Measurements from ENCODE around the gene ABCB6.
A peak's percentile ranks its signal among the peaks of the same experiment; 100 is the strongest.
"Not testable (repeated sequence)": the region's sequence is repeated elsewhere in the genome, so short reads cannot be mapped to it uniquely, and the experiment has no call there.

ABCB6 gene

DNA sequence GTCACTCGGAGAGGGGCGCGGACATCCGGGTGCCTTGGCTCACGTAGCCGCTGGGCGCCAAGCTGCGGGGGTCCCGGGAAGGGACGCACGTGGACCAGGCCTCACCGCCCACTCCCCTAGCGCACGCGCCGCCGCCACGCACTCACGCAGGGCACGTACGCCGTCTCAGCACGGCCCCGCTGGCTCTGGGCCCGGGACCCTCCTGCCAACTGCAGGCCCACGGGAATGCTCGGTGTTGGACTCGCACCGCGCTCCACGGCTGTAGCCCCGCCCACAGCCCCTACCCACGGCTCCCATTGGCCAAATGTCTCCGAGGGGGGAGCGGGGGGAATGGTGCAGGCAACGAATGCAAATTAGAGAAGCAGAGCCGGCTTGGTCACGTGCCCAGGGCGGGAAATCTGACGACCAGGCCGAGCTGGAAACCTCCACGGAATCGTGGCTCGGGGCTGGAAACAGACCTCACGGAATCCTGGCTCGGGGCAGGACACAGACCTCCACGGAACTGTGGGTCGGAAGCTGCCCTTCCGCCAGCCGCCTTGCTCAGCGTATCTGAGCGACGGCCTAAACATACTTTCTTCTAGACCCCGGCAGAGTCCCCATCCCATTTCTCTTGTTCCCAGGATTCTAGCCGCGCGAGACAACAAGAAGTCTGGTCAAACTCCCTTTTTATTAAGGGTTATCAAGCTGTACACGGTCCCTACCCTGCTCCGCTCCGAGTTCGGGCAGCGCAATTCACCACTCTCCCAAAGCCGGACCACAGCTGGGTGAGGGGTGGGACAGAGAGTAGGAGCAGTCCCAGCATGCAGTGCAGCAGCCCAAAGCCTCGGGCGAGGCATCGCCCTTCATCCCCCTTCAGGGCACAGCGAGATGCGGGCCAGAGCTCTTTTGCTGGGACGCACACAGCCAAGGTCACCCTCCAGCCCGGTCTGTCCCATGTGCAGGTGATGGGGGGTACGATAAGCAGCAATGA, at the start of gene ABCB6:
Gene ABCB6, minus strand, starts transcription at position 227 of the 970 bp plus-strand sequence. CDS start 285 bp downstream, outside the sequence.
- peak; percentile 85 for DNase-seq

- no peak for DNase-seq
Measured at GRCh38 chr2:219268294-219268693, 49.5 kb upstream of the ABCB6 start.

- DNase-seq: no peak
Measured at GRCh38 chr2:219266886-219267285, 48.1 kb upstream of the ABCB6 start.

- DNase-seq: no peak
Measured at GRCh38 chr2:219266232-219266631, 47.5 kb upstream of the ABCB6 start.

DNA sequence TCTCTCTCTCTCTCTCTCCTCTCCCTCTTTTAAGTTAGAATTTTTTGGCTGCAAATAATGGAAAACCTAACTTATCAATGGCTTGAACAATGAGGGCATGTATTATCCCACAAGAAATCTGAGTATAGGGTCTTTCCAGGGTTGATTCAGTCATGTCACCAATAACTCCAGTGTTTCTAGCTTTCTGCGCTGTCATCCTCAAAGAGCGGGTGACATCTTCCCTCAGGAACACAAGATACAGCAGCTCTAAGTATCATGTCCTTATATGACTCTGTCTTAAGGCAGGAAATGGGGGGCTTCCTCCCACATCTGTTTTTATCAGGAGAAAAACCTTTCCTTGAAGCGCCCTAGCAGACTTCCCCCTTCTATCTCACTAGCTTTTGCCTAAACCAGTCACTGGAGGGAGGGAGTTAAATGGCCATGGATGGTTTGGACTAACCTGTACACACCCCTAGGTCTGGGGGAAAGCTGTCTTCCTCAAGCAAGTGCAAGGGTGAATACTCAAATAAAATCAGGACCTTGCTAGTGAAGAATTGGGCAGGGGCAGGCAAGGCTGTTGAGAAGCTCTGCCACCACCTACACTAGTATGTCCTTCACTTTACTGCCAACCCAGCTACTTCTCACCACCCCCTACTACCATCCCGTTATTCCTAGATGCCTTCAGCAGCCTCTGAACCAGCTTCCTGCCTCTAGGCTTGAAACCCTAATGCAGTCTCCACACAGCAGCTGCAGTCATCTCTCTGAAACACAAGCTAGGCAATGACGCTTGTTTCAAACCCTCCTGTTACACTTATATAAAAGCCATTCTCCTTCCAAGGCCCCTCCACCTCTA, 42.5 kb upstream of the ABCB6 start:
- DNase-seq: no peak

GRCh38 chr2:219258942-219259341, 40.2 kb upstream of the ABCB6 start:
- DNase-seq: not testable (repeated sequence)

- no peak for DNase-seq
Measured at GRCh38 chr2:219254590-219255201, 35.9 kb upstream of the ABCB6 start.

DNA sequence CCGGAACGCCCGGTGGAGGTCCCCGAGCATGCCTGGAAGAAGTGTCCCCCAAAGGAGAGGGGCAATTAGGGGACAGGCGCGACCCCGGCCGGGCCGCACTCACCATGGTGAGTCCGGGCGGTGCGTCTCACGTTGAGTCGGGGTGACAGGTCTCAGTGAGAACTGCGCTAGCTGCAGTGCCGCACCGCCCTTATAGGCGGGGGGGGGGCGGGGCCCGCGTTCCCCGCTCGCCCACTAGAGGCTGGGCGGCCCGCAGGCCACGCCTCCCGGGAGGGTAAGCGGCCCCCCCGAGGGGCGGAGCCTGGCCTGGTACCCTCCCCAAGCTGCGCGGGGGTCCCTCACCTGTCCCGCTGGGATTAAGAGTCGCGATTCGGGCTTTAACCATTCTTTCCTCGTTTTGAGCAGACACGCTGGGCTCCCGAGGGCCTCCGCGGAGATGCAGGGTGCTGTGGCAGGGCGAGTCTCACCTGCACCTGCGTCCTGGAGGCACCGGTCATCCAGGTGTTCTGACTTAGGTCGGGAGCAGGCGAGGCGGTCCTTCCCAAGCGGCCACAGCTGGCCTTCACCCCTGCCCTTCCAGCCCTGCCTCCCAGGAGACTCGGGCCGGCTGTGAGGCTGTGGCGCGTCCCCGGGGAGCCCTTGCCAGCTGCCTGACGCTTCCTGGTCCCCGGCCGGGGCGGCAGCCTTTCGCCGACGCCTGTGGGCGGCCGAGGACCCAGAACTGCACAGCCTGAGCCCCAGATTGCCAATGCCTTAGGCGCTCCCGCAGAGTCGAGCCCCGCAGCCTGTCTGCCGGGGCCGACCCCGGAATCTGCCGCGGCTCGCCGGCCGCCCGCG, 35.2 kb upstream of the ABCB6 start, which contains the start of gene TUBA4A:
Gene TUBA4A, minus strand, starts transcription at position 166 of the 837 bp plus-strand sequence. Its CDS starts 60 bp downstream, at position 106.
- peak; percentile 35 for DNase-seq

- DNase-seq: no peak
Measured at GRCh38 chr2:219252900-219253752, 34.4 kb upstream of the ABCB6 start, which contains the start of gene TUBA4B. Gene TUBA4B (plus strand): TSS chr2:219253243. CDS start chr2:219253408, 165 bp downstream.

- no peak for DNase-seq
Measured at GRCh38 chr2:219252570-219252899, 33.8 kb upstream of the ABCB6 start.

DNA sequence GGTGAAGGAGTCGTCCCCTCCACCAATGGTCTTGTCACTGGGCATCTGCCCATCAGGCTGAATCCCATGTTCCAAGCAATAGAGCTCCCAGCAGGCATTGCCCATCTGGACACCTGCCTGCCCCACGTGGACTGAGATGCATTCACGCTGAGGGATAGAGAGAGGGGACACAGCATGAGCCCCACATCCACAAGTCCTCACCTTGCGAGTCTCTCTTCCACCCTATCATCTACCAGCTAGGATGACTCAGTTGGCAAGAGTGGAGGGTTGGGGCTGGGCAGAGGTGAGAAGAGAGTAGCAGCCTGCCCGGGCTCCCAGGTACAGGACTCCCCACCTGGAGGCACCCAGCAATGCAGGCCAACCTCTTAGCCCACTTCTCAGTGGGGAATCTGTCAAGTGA, 33.3 kb upstream of the ABCB6 start:
- no peak for DNase-seq

DNA sequence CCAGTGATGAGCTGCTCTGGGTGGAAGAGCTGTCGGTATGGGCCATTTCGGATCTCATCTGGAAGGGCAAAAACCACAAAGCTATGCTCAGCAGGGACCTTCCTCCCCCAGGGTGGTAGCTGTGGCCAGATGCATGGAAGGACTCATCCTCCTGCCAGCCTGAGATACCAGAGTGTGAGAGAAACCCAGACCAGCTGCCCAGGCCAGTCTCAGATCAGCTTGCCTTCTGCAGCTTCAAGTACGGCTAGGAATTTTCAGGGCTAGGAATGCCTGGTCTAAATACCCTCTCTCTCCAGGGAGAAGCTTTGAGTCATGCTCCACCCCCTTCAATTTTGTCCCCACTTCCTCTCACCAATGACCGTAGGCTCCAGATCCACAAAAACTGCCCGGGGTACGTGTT, 32.9 kb upstream of the ABCB6 start:
- DNase-seq: no peak

GRCh38 chr2:219250049-219250781, 31.5 kb upstream of the ABCB6 start:
- DNase-seq: no peak

DNA sequence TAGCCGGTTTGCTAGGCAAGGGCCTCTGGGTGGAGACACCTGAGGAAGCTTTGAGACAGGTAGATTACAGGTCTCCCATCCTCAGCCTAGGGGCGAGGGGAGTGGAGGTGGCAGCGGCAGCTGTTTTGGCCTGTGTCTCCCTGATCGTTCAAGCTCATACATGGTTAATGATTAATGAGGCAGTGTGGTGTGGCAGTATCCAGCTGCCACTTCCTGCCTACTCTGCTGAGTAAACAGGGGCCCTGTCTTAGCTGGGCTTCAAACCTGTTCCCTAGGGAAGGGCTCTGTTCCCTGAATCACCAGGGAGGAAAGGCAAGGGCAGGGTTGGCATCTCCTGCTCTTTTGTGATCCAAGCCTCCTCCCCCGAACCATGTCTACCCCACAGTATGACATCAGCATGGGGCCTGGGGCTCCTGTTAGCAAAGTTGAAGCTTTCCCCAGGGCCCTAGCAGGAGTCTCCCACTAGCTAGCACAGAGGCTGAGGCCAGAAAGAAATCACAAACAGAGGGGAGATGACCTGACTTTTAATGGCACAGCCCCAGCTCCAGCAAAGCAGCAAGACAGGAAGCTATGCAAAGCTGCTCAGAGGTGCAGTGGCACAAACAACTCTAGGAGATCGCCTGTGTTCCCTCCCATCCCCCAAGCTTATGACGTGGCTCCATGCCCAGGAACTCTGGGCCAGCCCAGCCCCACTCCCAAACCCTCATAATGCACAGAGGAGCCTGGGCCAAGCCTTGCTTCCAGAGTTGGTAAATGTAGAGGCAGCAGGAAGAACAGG, 30.6 kb upstream of the ABCB6 start:
- peak; percentile 12 for DNase-seq

DNA sequence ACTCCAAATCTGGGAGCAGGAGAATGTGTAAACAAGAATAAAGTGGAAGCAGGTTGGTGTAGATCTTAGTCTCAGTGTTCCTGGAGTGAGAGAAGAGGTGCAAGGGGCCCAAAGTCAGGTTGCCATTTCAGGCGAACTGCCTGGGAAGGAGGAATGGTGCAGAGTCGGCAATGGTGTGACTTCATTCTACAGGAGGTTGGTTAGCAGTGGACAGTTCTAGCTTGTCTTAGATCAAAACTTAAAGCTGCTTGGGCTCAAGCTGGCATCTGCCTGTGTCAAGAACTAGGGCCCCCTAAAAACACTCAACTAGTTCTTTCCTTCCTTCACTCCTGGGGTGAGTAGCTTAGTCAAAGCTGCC, 30.1 kb upstream of the ABCB6 start:
- no peak for DNase-seq

- DNase-seq: no peak
Measured at GRCh38 chr2:219247678-219248642, 29.2 kb upstream of the ABCB6 start.

GRCh38 chr2:219246559-219246958, 27.8 kb upstream of the ABCB6 start:
- DNase-seq: no peak

DNA sequence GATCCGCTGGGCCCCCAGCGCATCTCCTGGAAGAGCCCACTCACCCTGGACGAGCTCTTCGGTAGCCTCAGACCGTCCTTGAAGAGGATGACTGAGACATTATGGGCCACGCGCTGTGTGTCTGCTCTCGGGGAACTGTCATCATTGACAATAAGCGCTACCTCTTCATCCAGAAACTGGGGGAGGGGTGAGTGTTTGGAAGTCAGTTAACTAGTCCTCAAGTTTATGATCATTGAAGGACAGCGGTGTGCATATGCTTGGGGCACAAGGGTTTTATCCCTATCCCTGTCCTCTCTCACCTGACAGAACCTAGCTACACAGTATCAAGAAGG, 27.1 kb upstream of the ABCB6 start:
- no peak for DNase-seq

Measured in NCI-H1092 treated with DMSO at 0.1 percent for 48 hours (cell line).